Pancreas (tissue), 10 donors: Measurements from ENCODE around the gene TM7SF3. TPM values are rescaled to one million over a fixed set of nuclear protein-coding genes. Genes with fewer than 3 reads are reported as not detected.

Experiments used
- ATAC-seq, 4 donors: fragments of 200-7000 bp; cut with Tn5 transposase; one replicate each; pipeline versions ENCODE4 v1.8.0 to v1.9.1; 2020; ENCODE audit warnings: mild to moderate bottlenecking in 4 of 4, moderate library complexity in 4 of 4
- DNase-seq, 6 donors: peaks; one replicate each; pipeline ENCODE4 v3.0.0-alpha.2; 2020
- FAIRE-seq: peaks from 2 replicates; lab custom pipeline; 2012; peaks lifted over from hg19 to GRCh38; lab: Jason Lieb, UNC
- H3K27ac ChIP-seq, 4 donors: fragments of 200-600 bp; sonication (generic); 1 replicate in 3 of 4; 2 replicates in 1 of 4; pipeline versions ENCODE4 v1.5.0 to v1.8.0; 2020
- H3K27me3 ChIP-seq, 4 donors: fragments of 200-600 bp; one replicate each; pipeline ENCODE4 v1.8.0; 2021
- H3K36me3 ChIP-seq, 3 donors: fragments of 200-600 bp; sonication (generic) in 1 of 3; one replicate each; pipeline versions ENCODE4 v1.5.0 to v1.8.0; 2020 to 2021
- H3K4me1 ChIP-seq, 3 donors: fragments of 200-600 bp; one replicate each; pipeline ENCODE4 v1.8.0; 2021
- H3K4me3 ChIP-seq, 4 donors: fragments of 200-600 bp; sonication (generic) in 2 of 4; one replicate each; pipeline versions ENCODE4 v1.5.0 to v1.8.0; 2020 to 2021
- H3K9me3 ChIP-seq, 4 donors: fragments of 200-600 bp; one replicate each; pipeline ENCODE4 v1.8.0; 2021
- CTCF ChIP-seq, 4 donors: fragments of 200-600 bp; sonication (generic) in 3 of 4; IDR thresholded peaks; one replicate each; pipeline versions ENCODE4 v1.5.0 to v1.8.0; 2021; ENCODE audit warnings: antibody characterized with exemption in 4 of 4
- WGBS, 2 donors: extraction: QIAGEN DNeasy Blood & Tissue Kit; methylation state at CpG; one replicate each; pipeline ENCODE4 v1.1.7; 2013; 5-methylcytosine and 5-hydroxymethylcytosine counted together
- intact Hi-C, 3 donors: fragments of 100-400 bp; cut with DNase I; formaldehyde crosslinking; loops; one replicate each; pipeline versions ENCODE4 v1.11.1 to v1.14.2; 2022
- polyA plus RNA-seq, 2 donors: library from polyadenylated mRNA; stranded (reverse); fragments of 200-250 nt; gene quantifications; one replicate each; pipeline ENCODE4 v1.2.3, GENCODE V29; 2013
- total RNA-seq, 6 donors: library from RNA; stranded (reverse); fragmentation: NEBNext Ultra II Directional in 4 of 6; extraction: Animal tissue kit (Norgen Biotek cat#: 25700) in 4 of 6; gene quantifications; one replicate each; pipeline versions ENCODE4 v1.2.1 to v1.2.4, GENCODE V29; 2021 to 2023
- donor health status: healthy with polysubstance abuse.
- donor health status: DM: no; HTN: no; CAD: no; lungs with moderate emphysema.
- donor health status: DM: no; HTN: no; CAD: no.
- donor health status: control.
- donor health status: control.
- donor health status: Bipolar disorder and iron deficiency.
- donor health status: DM: yes; HTN: yes; CAD: no.
- donor health status: DM: no; HTN: no; CAD: no.
- donor health status: DM: no; HTN: no; CAD: no.
- donor health status: DM: yes; HTN: yes; CAD: no.

The TM7SF3 gene
- total and polyA plus RNA-seq, 8 donors: 16.8 to 67.6 (median 51.6) TPM

- no peak for DNase-seq
- H3K27me3 ChIP-seq: no peaks in the 10 kb centered on the region
- peak overlapping the region; percentile 72 to 97 (median 92) for H3K27ac ChIP-seq
- H3K4me3 ChIP-seq: peak overlapping the region in 3 of 4 donors; percentile 57 to 90 (median 83)
- peak in 2 of 4 donors; percentile 23 to 30 for ATAC-seq
- no peak for TF ChIP-seq CTCF (IDR thresholded peaks at IDR 0.05)
- H3K36me3 ChIP-seq: no peaks in the 10 kb centered on the region
- peaks cover 21 to 32% (median 21%) of the 10 kb centered on the region in 3 donors for H3K4me1 ChIP-seq
- intact Hi-C loops: loop anchor here in 2 of 3 donors (5.0 to 10.0 kb wide), 2 partner anchors 290 to 297 kb away; no protein-coding TSS in a partner anchor
- no peaks in the 10 kb centered on the region for H3K9me3 ChIP-seq
- FAIRE-seq: no peak
- 32 to 39% methylated on average over 12 of the region's 12 CpGs for WGBS, 2 donors
Observed at GRCh38 chr12:27014859-27015729, 910 bp upstream of the TM7SF3 start.

- no peaks in the 10 kb centered on the region for H3K36me3 ChIP-seq
- intact Hi-C loops: loop anchor here in 1 of 3 donors (10.0 kb wide), 1 partner anchor 291 kb away; no protein-coding TSS in a partner anchor
- no peaks in the 10 kb centered on the region for H3K9me3 ChIP-seq
- H3K27me3 ChIP-seq: no peaks in the 10 kb centered on the region
- TF ChIP-seq CTCF (IDR thresholded peaks at IDR 0.05): no peak
- H3K4me1 ChIP-seq: peaks cover 32 to 43% (median 33%) of the 10 kb centered on the region in 3 donors
- peak overlapping the region; percentile 57 to 90 (median 76) for H3K4me3 ChIP-seq
- peak overlapping the region; percentile 72 to 97 (median 92) for H3K27ac ChIP-seq
- WGBS, 2 donors: 1 to 2% methylated on average over 13 of the region's 13 CpGs
- DNase-seq (peak in 1 of 6 donors; percentile 13), FAIRE-seq (no peak), ATAC-seq (peak; percentile 16 to 32 (median 22))
Observed at GRCh38 chr12:27013611-27014084, 536 bp downstream of the TM7SF3 start.

GRCh38 chr12:27012982-27013255 is 1.3 kb downstream of the TM7SF3 start:
- Histone ChIP-seq H3K9me3 (no peaks in the 10 kb centered on the region), H3K36me3 (no peaks in the 10 kb centered on the region), H3K27ac (peak overlapping the region; percentile 72 to 97 (median 92)), H3K4me3 (peak overlapping the region in 3 of 4 donors; percentile 57 to 90 (median 83)), H3K27me3 (no peaks in the 10 kb centered on the region), H3K4me1 (peaks cover 37 to 44% (median 38%) of the 10 kb centered on the region in 3 donors)
- no peak for TF ChIP-seq CTCF (IDR thresholded peaks at IDR 0.05)
- intact Hi-C loops: loop anchor here in 1 of 3 donors (10.0 kb wide), 1 partner anchor 292 kb away; no protein-coding TSS in a partner anchor
- FAIRE-seq (no peak), ATAC-seq (peak in 1 of 4 donors; percentile 19), DNase-seq (no peak)
- WGBS, 2 donors: 9 to 15% methylated on average over 5 of the region's 5 CpGs

GRCh38 chr12:27012239-27012981 is 1.8 kb downstream of the TM7SF3 start:
- 20 to 35% methylated on average over 14 of the region's 14 CpGs for WGBS, 2 donors
- Histone ChIP-seq H3K27ac (peak overlapping the region; percentile 72 to 97 (median 92)), H3K27me3 (no peaks in the 10 kb centered on the region), H3K4me3 (peak overlapping the region in 3 of 4 donors; percentile 57 to 90 (median 83)), H3K4me1 (peaks cover 40 to 47% (median 43%) of the 10 kb centered on the region in 3 donors), H3K9me3 (no peaks in the 10 kb centered on the region), H3K36me3 (no peaks in the 10 kb centered on the region)
- intact Hi-C loops: loop anchor here in 1 of 3 donors (10.0 kb wide), 1 partner anchor 292 kb away; no protein-coding TSS in a partner anchor
- no peak for TF ChIP-seq CTCF (IDR thresholded peaks at IDR 0.05)
- ATAC-seq: peak; percentile 31 to 54 (median 48)
- FAIRE-seq: no peak
- peak; percentile 52 to 70 (median 60) for DNase-seq
